Fibroblast of lung (primary cell): ENCODE measurements around the gene WIZ. TPM values are rescaled to one million over a fixed set of nuclear protein-coding genes. Genes with fewer than 3 reads are reported as not detected.

ENCODE experiments used
- DNase-seq, 2 donors: peaks; one replicate each; pipeline versions ENCODE4 v3.0.0 to v3.0.0-alpha.2; 2010; ENCODE audit warnings: low read depth in 2 of 2
- H2AFZ ChIP-seq: 2 replicates; pipeline ENCODE4 v1.5.1; 2012; ENCODE audit warnings: low read length, control low read depth, inconsistent platforms
- H3K27ac ChIP-seq: 2 replicates; pipeline ENCODE4 v1.5.1; 2011; ENCODE audit warnings: low read length, control low read depth; ENCODE audit not compliant: insufficient read depth
- H3K27me3 ChIP-seq: 2 replicates; pipeline ENCODE4 v1.5.1; 2011; ENCODE audit warnings: mild to moderate bottlenecking, low read length; ENCODE audit not compliant: control insufficient read depth, insufficient read depth
- H3K36me3 ChIP-seq: 2 replicates; pipeline ENCODE4 v1.5.1; 2011; ENCODE audit warnings: low read length; ENCODE audit not compliant: control insufficient read depth, insufficient read depth
- H3K4me1 ChIP-seq: 2 replicates; pipeline ENCODE4 v1.5.1; 2011; ENCODE audit warnings: low read length; ENCODE audit not compliant: control insufficient read depth, insufficient read depth; ENCODE audit errors: extremely low read depth
- H3K4me2 ChIP-seq: 2 replicates; pipeline ENCODE4 v1.5.1; 2011; ENCODE audit warnings: low read length, control low read depth; ENCODE audit not compliant: insufficient read depth; ENCODE audit errors: extremely low read depth
- H3K4me3 ChIP-seq, 4 experiments: fragments of 200-600 bp in 1 of 4; sonication (generic) in 1 of 4; replicated peaks in 1 of 4; 2 replicates each; pipeline ENCODE4 v1.5.1; 2011 to 2016; ENCODE audit warnings: low read length in 4 of 4, low read depth in 3 of 4, mild to moderate bottlenecking in 3 of 4, control low read depth in 2 of 4, inconsistent platforms in 1 of 4, mixed read lengths in 1 of 4; ENCODE audit not compliant: insufficient read depth in 1 of 4; ENCODE audit errors: control extremely low read depth in 1 of 4
- H3K79me2 ChIP-seq: 2 replicates; pipeline ENCODE4 v1.5.1; 2012; ENCODE audit warnings: mild to moderate bottlenecking, low read length, inconsistent platforms; ENCODE audit not compliant: control insufficient read depth, insufficient read depth
- H3K9ac ChIP-seq: 2 replicates; pipeline ENCODE4 v1.5.1; 2011; ENCODE audit warnings: mild to moderate bottlenecking, low read length, control low read depth; ENCODE audit not compliant: insufficient read depth
- H3K9me3 ChIP-seq: 2 replicates; pipeline ENCODE4 v1.5.1; 2012; ENCODE audit warnings: low read depth, low read length; ENCODE audit not compliant: control insufficient read depth, insufficient read depth
- H4K20me1 ChIP-seq: 2 replicates; pipeline ENCODE4 v1.5.1; 2011; ENCODE audit warnings: low read length; ENCODE audit not compliant: control insufficient read depth, insufficient read depth; ENCODE audit errors: extremely low read depth
- CTCF ChIP-seq, 2 donors: IDR thresholded peaks in 1 of 2; conservative IDR thresholded peaks in 1 of 2; 1 replicate in 1 of 2; 2 replicates in 1 of 2; pipeline ENCODE4 v1.5.1; 2011 to 2012; ENCODE audit warnings: low read length in 2 of 2, control low read depth in 1 of 2, inconsistent platforms in 1 of 2, low read depth in 1 of 2, mild to moderate bottlenecking in 1 of 2
- EZH2 ChIP-seq: IDR thresholded peaks from 2 replicates; pipeline ENCODE4 v1.5.1; 2012; ENCODE audit warnings: low read length, control low read depth, mild to moderate bottlenecking; ENCODE audit errors: missing control alignments
- polyA plus RNA-seq, 2 donors: library from polyadenylated mRNA; depleted of rRNA in 1 of 2; stranded (reverse) in 1 of 2; unstranded in 1 of 2; fragments of >200 nt; gene quantifications; 2 replicates each; pipeline ENCODE4 v1.2.1, GENCODE V29; 2011 to 2012; ENCODE audit warnings: missing spikeins in 1 of 2
- total RNA-seq: library from RNA; depleted of rRNA; stranded (reverse); fragments of >200 nt; gene quantifications from 2 replicates; pipeline ENCODE4 v1.2.1, GENCODE V29; 2014

The WIZ gene
- total and polyA plus RNA-seq, 2 donors (not counting 1 experiment from before 2014, with no cell fraction given), result 7.5 to 9.7 TPM

DNA sequence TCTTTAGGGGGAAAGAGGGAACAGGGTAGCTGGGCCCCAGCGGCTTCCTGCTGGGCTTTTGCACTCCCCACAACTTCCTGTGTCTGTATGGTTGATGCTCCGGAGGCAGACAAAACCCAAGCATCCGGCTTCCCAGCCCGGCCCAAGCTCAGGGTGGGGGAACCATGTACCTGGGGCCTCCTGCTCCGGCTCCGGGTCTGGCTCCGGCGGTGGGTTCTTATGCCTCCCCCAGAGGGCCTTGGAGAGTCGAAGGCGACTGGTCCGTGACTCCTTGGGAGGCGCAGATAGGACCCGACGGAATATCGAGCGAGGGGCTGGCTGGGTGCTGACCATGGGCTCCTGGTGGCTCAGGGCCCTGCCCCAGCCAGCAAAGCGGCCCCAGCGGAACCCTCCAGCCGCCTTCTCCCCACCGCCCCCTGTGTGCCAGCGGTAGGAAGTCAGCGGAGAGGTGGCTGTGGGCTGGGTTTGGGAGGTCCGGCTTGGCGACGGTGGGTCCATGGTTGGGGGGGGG is 14.2 kb upstream of the WIZ start:
- DNase-seq, result no peak
- Histone ChIP-seq H3K4me1 (no peaks in the 10 kb centered on the region), H3K36me3 (no peaks in the 10 kb centered on the region), H3K9ac (no peak overlapping the region), H3K27ac (no peak overlapping the region), H2AFZ (no peak overlapping the region), H3K27me3 (peaks cover 8% of the 10 kb centered on the region), H3K9me3 (no peaks in the 10 kb centered on the region), H4K20me1 (no peaks in the 10 kb centered on the region), H3K4me3 (no peak overlapping the region), H3K79me2 (no peaks in the 10 kb centered on the region), H3K4me2 (no peak overlapping the region)
- no peak for TF ChIP-seq EZH2
- TF ChIP-seq CTCF (conservative IDR thresholded peaks at IDR 0.05 in 1 of 2, IDR thresholded peaks at IDR 0.05 in 1 of 2; ENCODE audit: low read depth in 1 of 2, low read length in 2 of 2), result no peak

DNA sequence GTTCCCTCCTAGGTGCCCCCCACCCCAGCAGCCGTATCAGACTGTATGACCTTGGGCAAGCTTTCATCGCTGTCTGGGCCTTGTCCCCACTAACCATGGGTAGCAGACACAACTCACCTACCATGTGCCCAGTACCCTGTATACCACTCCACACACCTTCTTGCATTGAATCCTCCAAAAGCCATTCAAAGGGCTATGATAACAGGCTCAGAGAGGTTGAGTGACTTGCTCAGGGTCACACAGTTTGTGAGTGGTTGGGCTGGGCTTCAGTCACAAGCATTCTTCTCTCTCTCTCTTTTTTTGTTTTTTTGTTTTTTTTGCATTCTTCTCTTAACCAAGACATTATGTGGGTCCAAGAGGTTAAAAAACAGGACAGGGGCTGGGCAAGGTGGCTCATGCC is 11.9 kb upstream of the WIZ start:
- no peaks in the 10 kb centered on the region for H3K36me3 ChIP-seq
- no peak for DNase-seq
- TF ChIP-seq EZH2, result no peak
- no peak for TF ChIP-seq CTCF (conservative IDR thresholded peaks at IDR 0.05 in 1 of 2, IDR thresholded peaks at IDR 0.05 in 1 of 2; ENCODE audit: low read depth in 1 of 2, low read length in 2 of 2)
- no peaks in the 10 kb centered on the region for H3K9me3 ChIP-seq
- H2AFZ ChIP-seq, result no peak overlapping the region
- no peaks in the 10 kb centered on the region for H3K79me2 ChIP-seq
- no peak overlapping the region for H3K27ac ChIP-seq
- H3K4me2 ChIP-seq, result no peak overlapping the region
- H3K4me1 ChIP-seq, result no peaks in the 10 kb centered on the region
- no peak overlapping the region for H3K4me3 ChIP-seq
- H3K9ac ChIP-seq, result no peak overlapping the region
- no peaks in the 10 kb centered on the region for H4K20me1 ChIP-seq
- peaks cover 17% of the 10 kb centered on the region for H3K27me3 ChIP-seq

- TF ChIP-seq CTCF (conservative IDR thresholded peaks at IDR 0.05 in 1 of 2, IDR thresholded peaks at IDR 0.05 in 1 of 2; ENCODE audit: low read depth in 1 of 2, low read length in 2 of 2), result no peak
- TF ChIP-seq EZH2, result peak; percentile 65
- Histone ChIP-seq H3K4me1 (peaks cover 3% of the 10 kb centered on the region), H3K27ac (no peak overlapping the region), H3K4me2 (no peak overlapping the region), H3K9me3 (no peaks in the 10 kb centered on the region), H3K9ac (no peak overlapping the region), H3K27me3 (peaks cover 32% of the 10 kb centered on the region), H2AFZ (no peak overlapping the region), H3K36me3 (no peaks in the 10 kb centered on the region), H3K79me2 (no peaks in the 10 kb centered on the region), H4K20me1 (no peaks in the 10 kb centered on the region), H3K4me3 (no peak overlapping the region)
- DNase-seq, result no peak
These were observed 8.1 kb upstream of the WIZ start for GRCh38 chr19:15457701-15458484.
